KG1 (cell line): ENCODE measurements around the gene RBM42.

Source experiments
- DNase-seq: peaks from one replicate; lab custom pipeline; 2025; lab: John Stamatoyannopoulos, UW

The RBM42 gene

GRCh38 chr19:35621708-35622107 is 7.1 kb upstream of the RBM42 start:
- no peak for DNase-seq

GRCh38 chr19:35622750-35623149 is 6.1 kb upstream of the RBM42 start:
- DNase-seq = no peak

DNA sequence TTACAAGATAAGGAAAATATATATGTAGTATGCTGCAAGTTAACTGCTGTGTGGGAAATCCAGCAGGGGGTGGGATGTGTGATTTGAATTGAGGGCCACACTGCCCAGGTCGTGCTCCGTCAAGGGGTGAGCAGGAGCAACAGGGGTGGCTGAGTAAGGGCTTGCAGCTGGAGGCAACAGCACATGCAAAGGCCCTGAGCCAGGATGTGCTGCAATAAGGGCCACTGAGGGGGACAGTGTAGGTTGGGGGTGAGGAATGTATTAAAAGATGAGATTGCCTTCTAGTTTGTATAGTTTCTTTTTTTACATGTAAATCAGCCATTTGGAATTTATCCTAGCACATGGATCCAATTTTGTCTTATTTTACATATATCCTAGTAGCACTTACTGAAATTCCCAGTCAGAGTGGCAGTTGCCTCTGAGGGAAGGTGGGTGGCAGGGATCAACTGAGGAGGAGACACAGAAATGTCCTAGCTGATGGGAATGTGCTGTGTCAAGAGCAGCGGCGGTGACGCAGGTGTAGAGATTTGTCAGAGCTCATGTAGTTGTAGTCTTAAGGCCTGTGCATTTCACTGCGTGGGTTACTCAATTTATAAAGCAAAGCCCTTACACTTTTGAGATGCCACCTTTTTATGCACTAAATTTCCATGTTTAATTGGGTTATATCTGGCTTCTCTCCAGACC is 5.4 kb upstream of the RBM42 start:
- no peak for DNase-seq

GRCh38 chr19:35628264-35628564 is 622 bp upstream of the RBM42 start:
- DNase-seq = no peak

GRCh38 chr19:35629332-35629633 is 447 bp downstream of the RBM42 start:
- DNase-seq = no peak

GRCh38 chr19:35633727-35634440 is 5.0 kb downstream of the RBM42 start:
- DNase-seq = no peak

GRCh38 chr19:35636651-35637050 is 7.8 kb downstream of the RBM42 start:
- no peak for DNase-seq

DNA sequence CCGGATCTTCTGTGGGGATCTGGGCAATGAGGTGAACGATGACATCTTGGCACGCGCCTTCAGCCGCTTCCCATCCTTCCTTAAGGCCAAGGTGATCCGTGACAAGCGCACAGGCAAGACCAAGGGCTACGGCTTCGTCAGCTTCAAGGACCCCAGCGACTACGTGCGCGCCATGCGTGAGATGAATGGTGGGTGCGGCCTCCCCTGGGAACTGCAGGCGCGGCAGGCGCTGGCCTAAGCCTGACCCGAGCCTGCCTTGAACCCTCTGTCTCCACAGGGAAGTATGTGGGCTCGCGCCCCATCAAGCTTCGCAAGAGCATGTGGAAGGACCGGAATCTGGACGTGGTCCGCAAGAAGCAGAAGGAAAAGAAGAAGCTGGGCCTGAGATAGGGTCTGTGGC is 8.3 kb downstream of the RBM42 start:
- no peak for DNase-seq

DNA sequence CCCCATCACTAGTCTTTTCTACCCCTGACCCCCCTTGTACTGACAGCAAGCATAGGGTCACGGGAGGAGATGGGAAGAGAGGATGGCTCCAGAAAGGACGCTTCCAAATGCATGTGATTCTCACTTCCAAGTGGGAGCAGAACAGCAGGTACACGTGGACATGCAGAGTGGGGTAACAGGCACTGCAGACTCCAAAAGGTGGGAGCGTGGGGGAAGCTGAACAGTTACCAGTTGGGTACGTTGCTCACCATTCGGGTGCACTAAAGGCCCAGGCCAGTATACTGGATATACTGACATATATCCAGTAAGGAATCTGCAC is 10.4 kb downstream of the RBM42 start:
- DNase-seq = no peak

DNA sequence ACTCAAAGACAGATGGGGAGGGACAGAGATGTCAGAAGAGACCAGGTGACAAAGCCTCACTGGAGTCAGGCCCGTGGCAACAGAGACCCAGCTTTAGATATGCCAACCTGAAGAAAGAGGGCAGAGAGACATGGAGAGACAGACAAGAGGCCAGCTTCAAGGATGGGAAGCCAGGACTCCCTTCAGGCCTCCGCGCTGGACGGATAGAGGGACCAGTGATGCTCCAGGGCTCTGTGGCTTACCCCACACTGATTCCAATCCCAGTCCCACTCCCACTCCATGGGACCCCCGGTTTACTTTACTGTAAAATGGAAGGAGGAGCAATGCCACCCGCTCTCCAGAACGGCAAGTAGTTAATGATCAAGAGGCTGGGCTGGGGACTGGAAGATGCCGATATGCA is 11.0 kb downstream of the RBM42 start:
- no peak for DNase-seq

DNA sequence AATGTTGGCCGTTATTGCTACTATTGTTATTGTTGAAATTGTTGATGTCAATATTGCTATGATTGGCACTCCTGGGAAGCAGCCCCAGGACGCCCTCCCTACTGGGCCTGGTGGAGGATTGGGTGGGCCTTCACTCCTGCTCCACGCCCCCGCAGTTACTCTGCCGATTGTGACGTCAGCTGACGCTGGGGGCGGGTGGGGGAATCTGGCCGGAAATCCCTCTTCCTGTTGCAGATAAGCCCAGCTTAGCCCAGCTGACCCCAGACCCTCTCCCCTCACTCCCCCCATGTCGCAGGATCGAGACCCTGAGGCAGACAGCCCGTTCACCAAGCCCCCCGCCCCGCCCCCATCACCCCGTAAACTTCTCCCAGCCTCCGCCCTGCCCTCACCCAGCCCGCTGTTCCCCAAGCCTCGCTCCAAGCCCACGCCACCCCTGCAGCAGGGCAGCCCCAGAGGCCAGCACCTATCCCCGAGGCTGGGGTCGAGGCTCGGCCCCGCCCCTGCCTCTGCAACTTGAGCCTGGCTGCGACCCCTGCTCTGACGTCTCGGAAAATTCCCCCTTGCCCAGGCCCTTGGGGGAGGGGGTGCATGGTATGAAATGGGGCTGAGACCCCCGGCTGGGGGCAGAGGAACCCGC is 12.8 kb downstream of the RBM42 start, which contains the start of gene ETV2:
Gene ETV2, plus strand, starts transcription at position 231 of the 637 bp plus-strand sequence. CDS start 716 bp downstream, outside the sequence.
- DNase-seq = no peak

- no peak for DNase-seq
These were observed 13.5 kb downstream of the RBM42 start for GRCh38 chr19:35642312-35642711.

DNA sequence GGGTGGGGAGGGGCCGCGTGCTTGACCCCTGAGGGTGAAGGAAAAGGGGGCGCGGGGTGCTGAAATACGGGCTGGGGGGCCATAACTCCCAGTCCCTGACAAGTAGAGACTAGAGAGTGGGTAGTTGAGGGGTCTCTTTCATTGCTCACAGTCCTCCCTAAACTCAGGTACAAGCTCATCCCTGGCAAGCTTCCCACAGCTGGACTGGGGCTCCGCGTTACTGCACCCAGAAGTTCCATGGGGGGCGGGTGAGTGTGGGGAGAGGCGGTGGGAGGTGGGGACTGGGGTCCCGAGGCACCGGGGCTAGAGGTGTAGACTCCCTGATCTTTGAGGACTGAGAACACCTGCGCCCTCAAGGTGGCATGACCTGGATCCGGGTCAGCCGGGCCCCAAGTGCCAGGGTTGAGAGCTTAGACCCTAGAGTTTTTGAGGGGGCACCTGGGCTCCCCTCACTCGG is 14.0 kb downstream of the RBM42 start:
- DNase-seq = no peak

DNA sequence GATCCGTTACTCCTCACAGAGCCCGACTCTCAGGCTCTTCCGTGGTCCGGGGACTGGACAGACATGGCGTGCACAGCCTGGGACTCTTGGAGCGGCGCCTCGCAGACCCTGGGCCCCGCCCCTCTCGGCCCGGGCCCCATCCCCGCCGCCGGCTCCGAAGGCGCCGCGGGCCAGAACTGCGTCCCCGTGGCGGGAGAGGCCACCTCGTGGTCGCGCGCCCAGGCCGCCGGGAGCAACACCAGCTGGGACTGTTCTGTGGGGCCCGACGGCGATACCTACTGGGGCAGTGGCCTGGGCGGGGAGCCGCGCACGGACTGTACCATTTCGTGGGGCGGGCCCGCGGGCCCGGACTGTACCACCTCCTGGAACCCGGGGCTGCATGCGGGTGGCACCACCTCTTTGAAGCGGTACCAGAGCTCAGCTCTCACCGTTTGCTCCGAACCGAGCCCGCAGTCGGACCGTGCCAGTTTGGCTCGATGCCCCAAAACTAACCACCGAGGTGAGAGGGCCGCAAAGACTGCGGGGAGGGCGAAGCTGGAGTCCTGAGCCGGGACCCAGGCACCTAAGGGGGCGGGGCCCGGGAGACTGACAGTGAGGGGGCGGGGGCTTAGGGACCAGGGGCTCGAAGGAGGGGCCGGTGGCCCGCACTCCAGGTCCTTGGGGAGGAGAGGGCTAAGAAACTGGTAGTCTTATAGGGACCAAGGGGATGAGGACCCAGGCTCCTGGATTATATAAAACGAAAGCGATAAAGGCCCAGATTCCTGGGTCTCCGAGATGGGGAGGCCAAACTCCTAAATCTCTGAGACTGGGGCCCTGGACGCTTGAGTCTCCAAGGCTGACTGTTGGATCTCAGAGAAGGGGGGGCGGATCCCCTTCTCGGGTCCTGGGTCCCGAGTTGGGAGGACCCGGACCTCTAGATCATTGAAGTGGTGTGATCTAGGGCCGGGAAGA is 14.7 kb downstream of the RBM42 start:
- DNase-seq = peak; percentile 40

DNA sequence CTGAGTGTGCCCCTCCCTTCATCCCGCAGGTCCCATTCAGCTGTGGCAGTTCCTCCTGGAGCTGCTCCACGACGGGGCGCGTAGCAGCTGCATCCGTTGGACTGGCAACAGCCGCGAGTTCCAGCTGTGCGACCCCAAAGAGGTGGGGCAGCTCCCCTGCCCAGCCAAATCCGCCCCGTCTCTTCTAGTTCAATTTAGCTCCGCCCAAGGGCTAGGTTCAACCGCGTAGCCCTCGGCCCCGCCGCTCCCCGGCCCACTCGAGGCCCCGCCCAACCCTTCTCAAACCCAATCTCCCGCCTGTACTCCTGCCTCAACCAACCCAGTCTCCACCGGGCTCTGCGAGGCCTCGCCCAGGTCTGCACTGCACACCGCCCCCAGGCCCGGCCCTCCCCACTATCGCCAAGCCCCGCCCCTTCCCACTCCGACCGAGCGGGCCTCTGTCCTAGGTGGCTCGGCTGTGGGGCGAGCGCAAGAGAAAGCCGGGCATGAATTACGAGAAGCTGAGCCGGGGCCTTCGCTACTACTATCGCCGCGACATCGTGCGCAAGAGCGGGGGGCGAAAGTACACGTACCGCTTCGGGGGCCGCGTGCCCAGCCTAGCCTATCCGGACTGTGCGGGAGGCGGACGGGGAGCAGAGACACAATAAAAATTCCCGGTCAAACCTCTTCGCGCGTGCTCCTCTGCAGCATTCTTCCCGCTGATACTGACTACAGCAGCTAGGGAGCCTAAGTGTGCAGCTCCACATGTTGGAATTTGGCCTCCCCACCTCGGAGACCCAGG is 15.6 kb downstream of the RBM42 start:
- no peak for DNase-seq

DNA sequence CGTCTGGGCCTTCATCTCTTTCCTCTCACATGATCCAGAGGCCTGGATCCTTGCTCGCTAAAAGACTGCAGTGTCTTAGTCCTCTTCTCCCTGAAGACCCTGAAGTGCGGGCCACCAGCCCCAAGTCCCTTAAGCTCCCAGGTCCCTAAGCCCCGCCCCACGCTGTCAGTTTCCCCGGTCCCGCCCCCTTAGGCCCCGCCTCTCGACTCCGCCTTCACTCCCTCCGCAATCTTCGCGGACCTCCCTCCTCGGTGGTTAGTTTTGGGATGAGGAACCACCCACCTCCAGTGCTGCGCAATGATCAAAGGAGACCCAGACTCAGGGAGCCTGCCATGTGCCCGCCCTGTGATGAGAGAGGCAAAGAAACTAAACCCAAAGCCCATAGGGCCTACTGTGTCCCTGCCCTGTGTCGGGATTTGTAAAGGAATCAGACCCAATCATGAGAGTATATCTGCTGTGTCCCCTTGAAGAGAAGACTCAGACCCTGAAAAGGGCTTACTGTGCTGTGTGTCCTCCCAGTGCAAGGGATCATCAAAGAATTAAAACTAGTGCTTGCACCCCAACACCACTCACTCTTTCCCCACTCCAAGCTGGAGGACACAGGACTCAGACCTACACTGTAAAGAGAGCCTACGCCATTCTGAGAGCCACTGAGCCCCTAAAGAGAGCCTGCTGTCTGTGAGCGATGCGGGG is 16.3 kb downstream of the RBM42 start:
- DNase-seq = no peak

DNA sequence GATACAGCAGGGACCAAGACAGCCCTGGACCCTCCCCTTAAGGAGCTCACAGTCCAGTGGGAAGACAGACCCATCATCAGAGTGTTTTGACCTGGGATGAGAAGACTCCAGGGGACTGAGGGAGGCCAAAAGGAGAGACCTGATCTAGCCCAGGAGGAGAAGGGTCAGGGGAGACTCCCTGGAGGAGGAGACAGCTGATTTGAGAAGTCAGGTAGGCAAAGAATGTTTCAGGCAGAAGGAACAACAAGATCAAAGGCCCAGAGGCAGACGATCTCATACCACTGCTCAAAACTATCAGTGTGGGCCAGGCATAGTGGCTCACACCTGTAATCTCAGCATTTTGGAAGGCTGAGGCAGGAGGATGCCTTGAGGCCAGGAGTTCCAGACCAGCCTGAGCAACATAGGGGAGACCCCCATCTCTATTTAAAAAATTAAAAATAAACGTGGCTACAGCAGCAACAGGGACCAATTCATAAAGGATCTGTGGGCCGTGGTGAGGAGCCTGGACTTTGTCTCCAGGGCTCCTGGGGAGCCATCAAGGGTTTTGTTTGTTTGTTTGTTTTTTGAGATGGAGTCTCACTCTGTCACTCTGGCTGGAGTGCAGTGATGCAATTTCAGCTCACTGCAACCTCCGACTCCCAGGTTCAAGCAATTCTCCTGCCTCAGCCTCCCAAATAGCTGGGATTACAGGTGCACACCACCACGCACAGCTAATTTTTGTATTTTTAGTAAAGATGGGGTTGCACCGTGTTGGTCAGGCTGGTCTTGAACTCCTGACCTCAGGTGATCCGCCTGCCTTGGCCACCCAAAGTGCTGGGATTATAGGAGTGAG is 17.1 kb downstream of the RBM42 start:
- DNase-seq = no peak

DNA sequence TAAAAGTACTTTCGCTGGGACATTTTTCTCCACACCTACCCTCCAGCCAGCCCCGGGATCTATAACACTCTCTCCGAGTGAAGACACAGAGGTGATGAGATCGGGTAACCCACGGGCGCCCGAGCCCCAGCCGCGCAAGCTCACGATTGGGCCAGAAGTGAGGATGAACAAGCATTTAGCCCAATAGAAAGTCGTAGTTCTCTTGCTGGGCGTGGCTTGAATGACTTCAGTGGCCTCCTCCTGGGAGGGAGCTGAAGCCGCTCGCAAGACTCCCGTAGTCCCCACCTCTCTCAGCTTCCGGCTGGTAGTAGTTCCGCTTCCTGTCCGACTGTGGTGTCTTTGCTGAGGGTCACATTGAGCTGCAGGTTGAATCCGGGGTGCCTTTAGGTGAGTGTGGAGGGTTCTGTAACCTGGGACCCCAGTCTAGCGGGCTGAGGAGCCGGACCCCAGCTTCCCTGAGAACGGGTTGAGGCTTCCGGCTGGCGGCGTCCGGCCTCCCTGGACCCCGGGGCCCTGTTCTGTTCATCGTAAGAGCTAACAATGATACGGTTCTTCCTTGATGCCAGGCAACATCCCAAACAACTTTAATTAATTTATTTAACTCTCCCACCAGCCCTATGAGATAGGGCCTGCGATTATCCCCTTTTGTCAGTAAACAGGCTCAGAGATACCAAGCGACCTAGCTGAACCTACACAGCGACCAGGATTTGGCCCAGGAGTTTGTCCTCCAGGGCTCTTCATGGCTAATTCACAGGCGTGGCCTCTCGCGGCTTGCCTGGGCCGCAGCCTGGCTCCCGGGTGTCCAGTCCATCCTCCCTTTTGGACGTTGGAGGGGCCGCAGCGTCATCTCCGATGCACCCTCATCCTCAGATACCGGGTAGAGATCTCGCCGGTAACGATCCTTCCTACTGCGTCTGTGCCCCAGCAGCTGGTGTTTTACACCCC is 19.5 kb downstream of the RBM42 start, which contains the start of gene COX6B1:
Gene COX6B1, plus strand, starts transcription at position 307 of the 945 bp plus-strand sequence. CDS start 2,921 bp downstream, outside the sequence.
- peak; percentile 91 for DNase-seq

DNA sequence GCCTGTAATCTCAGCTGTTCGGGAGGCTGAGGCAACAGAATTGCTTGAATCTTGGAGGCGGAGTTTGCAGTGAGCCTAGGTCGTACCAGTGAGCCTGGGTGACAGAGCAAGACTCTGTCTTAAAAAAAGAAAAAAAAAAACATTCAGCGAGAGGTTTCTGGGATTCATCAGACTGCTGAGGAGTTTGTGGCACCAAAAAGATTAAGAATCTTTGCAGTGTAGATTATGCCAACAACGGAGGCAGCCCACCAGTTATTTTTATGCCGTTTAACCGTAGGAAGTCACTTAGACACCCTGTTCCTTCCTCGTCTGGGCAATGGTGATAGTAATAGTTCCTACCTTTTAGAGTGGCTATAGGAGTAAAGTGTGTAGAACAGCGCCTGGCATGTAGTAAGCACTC is 21.7 kb downstream of the RBM42 start:
- DNase-seq = no peak
